AG04449 (cell line): ENCODE measurements around the gene SIT1.

Experiments
- CTCF ChIA-PET: fragments of 350-600 bp; formaldehyde crosslinking; extraction: SDS; loops from one replicate; lab custom pipeline; 2021; ENCODE audit warnings: antibody characterized with exemption; lab: Yijun Ruan, JAX
- POLR2A ChIA-PET: fragments of 400-600, 350-600 bp; formaldehyde crosslinking; extraction: SDS; loops from one replicate; lab custom pipeline; 2020; ENCODE audit warnings: antibody characterized with exemption, inconsistent platforms; lab: Yijun Ruan, JAX
- DNase-seq: peaks from one replicate; pipeline ENCODE4 v3.0.0-alpha.2; 2010; ENCODE audit warnings: low read depth, low spot score
- H3K4me3 ChIP-seq: 2 replicates; pipeline ENCODE4 v1.5.1; 2011; ENCODE audit warnings: low read depth, mild to moderate bottlenecking, control low read depth, low read length
- CTCF ChIP-seq: IDR thresholded peaks from one replicate; pipeline ENCODE4 v1.5.1; 2011; ENCODE audit warnings: mild to moderate bottlenecking, moderate library complexity, low read length, control low read depth, inconsistent platforms; ENCODE audit not compliant: insufficient read depth; ENCODE audit errors: missing control alignments

Gene SIT1

GRCh38 chr9:35611230-35611797, 39.4 kb downstream of the SIT1 start:
- no peak overlapping the region for H3K4me3 ChIP-seq
- peak; percentile 73 for TF ChIP-seq CTCF
- ChIA-PET POLR2A (interaction anchor here (0.7 to 0.8 kb wide), 2 partner anchors 34 to 69 kb away, joined by 3 to 4 read pairs; no protein-coding TSS in a partner anchor), CTCF (interaction anchor here (0.9 to 5.4 kb wide), 17 partner anchors 9 to 133 kb away, joined by 3 to 34 read pairs (median 5); no protein-coding TSS in a partner anchor)
- DNase-seq = no peak

GRCh38 chr9:35609820-35610163, 40.9 kb downstream of the SIT1 start:
- CTCF ChIA-PET = interaction anchor here (1.1 to 5.4 kb wide), 5 partner anchors 24 to 120 kb away, joined by 4 to 34 read pairs (median 4); partner anchors contain the start of gene RUSC2
- no peak for TF ChIP-seq CTCF
- POLR2A ChIA-PET = interaction anchor here (1.3 kb wide), 1 partner anchor 71 kb away, joined by 4 read pairs; no protein-coding TSS in a partner anchor
- DNase-seq = no peak
- H3K4me3 ChIP-seq = no peak overlapping the region

- POLR2A ChIA-PET = interaction anchor here (1.3 kb wide), 1 partner anchor 71 kb away, joined by 4 read pairs; no protein-coding TSS in a partner anchor
- H3K4me3 ChIP-seq = no peak overlapping the region
- CTCF ChIA-PET = interaction anchor here (1.0 to 5.4 kb wide), 6 partner anchors 7 to 62 kb away, joined by 3 to 34 read pairs (median 4); no protein-coding TSS in a partner anchor
- DNase-seq = no peak
- no peak for TF ChIP-seq CTCF
These were observed 41.5 kb downstream of the SIT1 start for GRCh38 chr9:35609001-35609819.

GRCh38 chr9:35608221-35608620, 42.5 kb downstream of the SIT1 start:
- no peak overlapping the region for H3K4me3 ChIP-seq
- ChIA-PET CTCF (interaction anchor here (1.0 to 5.4 kb wide), 3 partner anchors 8 to 38 kb away, joined by 3 to 34 read pairs (median 6); no protein-coding TSS in a partner anchor), POLR2A (no interaction called here)
- no peak for DNase-seq
- no peak for TF ChIP-seq CTCF

- no peak for DNase-seq
- POLR2A ChIA-PET = no interaction called here
- CTCF ChIA-PET = interaction anchor here (1.2 kb wide), 1 partner anchor 54 kb away, joined by 3 read pairs; no protein-coding TSS in a partner anchor
- peak overlapping the region; percentile 18; the same call in 1 of the 2 replicates for H3K4me3 ChIP-seq
- no peak for TF ChIP-seq CTCF
These were observed 44.0 kb downstream of the SIT1 start for GRCh38 chr9:35606726-35607125.
